ENCODE data around the gene SST. TPM values are rescaled to one million over a fixed set of nuclear protein-coding genes. Genes with fewer than 3 reads are reported as not detected.

The SST gene
- total and polyA plus RNA-seq, 2 experiments from 2014 or later = 6.0 to 10.1 TPM

DNA sequence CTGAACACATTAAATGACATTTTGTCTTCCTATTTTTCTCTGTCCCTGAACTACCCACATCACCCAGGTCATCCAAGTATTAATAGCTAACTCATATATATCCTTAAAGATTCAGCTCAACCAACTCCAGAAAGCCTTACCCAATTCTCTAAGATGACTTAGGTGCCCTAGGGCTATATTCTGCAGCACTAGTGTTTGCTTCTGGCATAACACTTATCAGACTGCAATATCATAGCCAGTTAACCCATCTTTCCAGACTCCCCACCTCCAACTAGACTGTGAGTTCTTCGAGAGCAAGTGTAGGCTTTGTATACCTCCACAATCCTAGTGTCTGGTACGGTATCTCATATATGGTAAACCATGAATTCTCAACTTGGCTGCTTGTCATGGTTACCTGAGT is 50.7 kb downstream of the SST start:
- Histone ChIP-seq H3K9me3 (ENCODE audit: low read depth) (no peaks in the 10 kb centered on the region), H3K4me1 (ENCODE audit: low read depth) (peaks cover 1% of the 10 kb centered on the region), H3K36me3 (no peaks in the 10 kb centered on the region), H3K27ac (no peak overlapping the region), H3K4me3 (no peak overlapping the region), H3K27me3 (no peaks in the 10 kb centered on the region)
- no peak for DNase-seq (ENCODE audit: low read depth in 1 of 2, low spot score in 1 of 2)
- no peak for TF ChIP-seq CTCF (IDR thresholded peaks at IDR 0.05; ENCODE audit: low read depth, low read length)

Other genes with a start within 250 kb of the SST start
- gene RTP2, start 32.2 kb upstream of the SST start, total RNA-seq = not detected in 2 replicates
- not detected in 2 replicates for gene RTP2, start 32.2 kb upstream of the SST start, polyA plus RNA-seq
- 5.7 and 12.7 TPM in 2 replicates for gene BCL6, start 75.1 kb upstream of the SST start, total RNA-seq
- gene BCL6, start 75.1 kb upstream of the SST start, polyA plus RNA-seq = 3.6 and 4.9 TPM in 2 replicates